Measurements from ENCODE around the gene NRBP1.

GRCh38 chr2:27453968-27454367 lies 25.5 kb downstream of the NRBP1 start:
- TF ChIP-seq POLR2AphosphoS5 (IDR thresholded peaks at IDR 0.05; ENCODE audit: low read depth): no peak
- no peak for TF ChIP-seq CTCF (IDR thresholded peaks at IDR 0.05; ENCODE audit: insufficient read depth, low read length)
- no peak for TF ChIP-seq REST (IDR thresholded peaks at IDR 0.05; ENCODE audit: insufficient replicate concordance, low read depth)
- no peak for TF ChIP-seq SPI1 (IDR thresholded peaks at IDR 0.05; ENCODE audit: borderline replicate concordance, low read depth)

Measured in HL-60 (cell line).